OCI-LY3 (cell line): ENCODE results near the gene ANKH.

Source experiments
- EZH2phosphoT487 ChIP-seq: fragments of 200-600 bp; shearing (Covaris generic); IDR thresholded peaks from 2 replicates; pipeline ENCODE4 v1.6.1; 2018; ENCODE audit warnings: antibody characterized with exemption, mixed run types, low read depth
- TF ChIP-seq, protein P1 (sequence below): fragments of 200-600, 300-600 bp; sonication (generic); IDR thresholded peaks from 2 replicates; pipeline ENCODE4 v1.5.1; 2014; ENCODE audit warnings: antibody characterized with exemption, low read length, low read depth

DNA sequence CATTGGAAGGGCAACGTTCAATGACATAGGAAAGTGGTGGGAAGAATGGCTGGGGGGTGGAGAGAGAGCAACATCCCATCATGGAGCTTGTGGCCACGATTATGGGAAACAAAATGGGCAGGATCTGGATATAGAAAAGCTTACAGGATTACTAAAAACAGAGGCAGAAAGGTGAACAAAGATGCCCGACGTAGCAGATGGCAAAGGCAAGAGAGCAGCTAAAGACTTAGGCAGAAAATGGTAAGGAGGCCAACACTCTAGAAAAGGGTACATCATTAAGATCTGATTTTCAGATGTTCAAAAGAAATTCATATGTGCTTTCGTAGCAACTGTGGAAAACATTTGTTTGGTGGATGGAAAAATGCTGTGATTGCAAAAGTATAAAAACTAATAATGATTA lies 104.5 kb downstream of the ANKH start:
- TF ChIP-seq, protein P1, sequence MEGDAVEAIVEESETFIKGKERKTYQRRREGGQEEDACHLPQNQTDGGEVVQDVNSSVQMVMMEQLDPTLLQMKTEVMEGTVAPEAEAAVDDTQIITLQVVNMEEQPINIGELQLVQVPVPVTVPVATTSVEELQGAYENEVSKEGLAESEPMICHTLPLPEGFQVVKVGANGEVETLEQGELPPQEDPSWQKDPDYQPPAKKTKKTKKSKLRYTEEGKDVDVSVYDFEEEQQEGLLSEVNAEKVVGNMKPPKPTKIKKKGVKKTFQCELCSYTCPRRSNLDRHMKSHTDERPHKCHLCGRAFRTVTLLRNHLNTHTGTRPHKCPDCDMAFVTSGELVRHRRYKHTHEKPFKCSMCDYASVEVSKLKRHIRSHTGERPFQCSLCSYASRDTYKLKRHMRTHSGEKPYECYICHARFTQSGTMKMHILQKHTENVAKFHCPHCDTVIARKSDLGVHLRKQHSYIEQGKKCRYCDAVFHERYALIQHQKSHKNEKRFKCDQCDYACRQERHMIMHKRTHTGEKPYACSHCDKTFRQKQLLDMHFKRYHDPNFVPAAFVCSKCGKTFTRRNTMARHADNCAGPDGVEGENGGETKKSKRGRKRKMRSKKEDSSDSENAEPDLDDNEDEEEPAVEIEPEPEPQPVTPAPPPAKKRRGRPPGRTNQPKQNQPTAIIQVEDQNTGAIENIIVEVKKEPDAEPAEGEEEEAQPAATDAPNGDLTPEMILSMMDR: no peak
- no peak for TF ChIP-seq EZH2phosphoT487
